Ovary (tissue), 3 donors: ENCODE measurements around the gene TRAPPC2L.

Source experiments
- EP300 ChIP-seq: sonication (generic); formaldehyde crosslinking; IDR thresholded peaks from one replicate; pipeline ENCODE4 v1.6.1; 2017; ENCODE audit warnings: antibody characterized with exemption
- POLR2A ChIP-seq: fragments of 450-650 bp; IDR thresholded peaks from one replicate; pipeline ENCODE4 v1.6.1; 2017; ENCODE audit warnings: antibody characterized with exemption, mild to moderate bottlenecking, moderate library complexity
- TF ChIP-seq, protein P1 (sequence below), 3 donors: fragments of 450-650 bp in 2 of 3; fragments of 200-600 bp in 1 of 3; IDR thresholded peaks; one replicate each; pipeline versions ENCODE4 v1.5.1 to v1.8.0; 2016 to 2022; ENCODE audit warnings: antibody characterized with exemption in 3 of 3, mild to moderate bottlenecking in 1 of 3
- donor health status: DM: no; HTN: no; CAD: no.

DNA sequence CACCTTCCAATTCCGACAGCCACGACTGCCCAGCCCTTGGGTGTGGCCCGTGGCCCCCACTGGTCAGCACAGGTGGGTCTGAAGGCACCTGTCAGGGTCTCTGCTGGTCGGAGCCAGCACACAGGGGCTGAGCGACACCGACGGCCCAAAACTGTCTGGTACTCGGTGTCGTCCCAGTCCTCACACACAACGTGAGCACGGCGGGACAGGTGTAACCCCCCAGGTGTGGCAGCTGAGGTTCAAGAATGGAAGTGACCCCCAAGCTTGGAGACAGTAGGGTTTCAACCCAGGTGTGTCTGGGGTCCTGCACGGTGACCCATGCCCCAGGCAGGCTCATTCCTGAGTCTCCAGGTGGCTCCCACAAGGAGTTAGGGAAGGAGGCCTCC lies 1.2 kb upstream of the TRAPPC2L start:
- TF ChIP-seq, protein P1, sequence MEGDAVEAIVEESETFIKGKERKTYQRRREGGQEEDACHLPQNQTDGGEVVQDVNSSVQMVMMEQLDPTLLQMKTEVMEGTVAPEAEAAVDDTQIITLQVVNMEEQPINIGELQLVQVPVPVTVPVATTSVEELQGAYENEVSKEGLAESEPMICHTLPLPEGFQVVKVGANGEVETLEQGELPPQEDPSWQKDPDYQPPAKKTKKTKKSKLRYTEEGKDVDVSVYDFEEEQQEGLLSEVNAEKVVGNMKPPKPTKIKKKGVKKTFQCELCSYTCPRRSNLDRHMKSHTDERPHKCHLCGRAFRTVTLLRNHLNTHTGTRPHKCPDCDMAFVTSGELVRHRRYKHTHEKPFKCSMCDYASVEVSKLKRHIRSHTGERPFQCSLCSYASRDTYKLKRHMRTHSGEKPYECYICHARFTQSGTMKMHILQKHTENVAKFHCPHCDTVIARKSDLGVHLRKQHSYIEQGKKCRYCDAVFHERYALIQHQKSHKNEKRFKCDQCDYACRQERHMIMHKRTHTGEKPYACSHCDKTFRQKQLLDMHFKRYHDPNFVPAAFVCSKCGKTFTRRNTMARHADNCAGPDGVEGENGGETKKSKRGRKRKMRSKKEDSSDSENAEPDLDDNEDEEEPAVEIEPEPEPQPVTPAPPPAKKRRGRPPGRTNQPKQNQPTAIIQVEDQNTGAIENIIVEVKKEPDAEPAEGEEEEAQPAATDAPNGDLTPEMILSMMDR (IDR thresholded peaks at IDR 0.05) = no peak
- TF ChIP-seq POLR2A = no peak
- no peak for TF ChIP-seq EP300
